Stimulated activated CD4-positive, alpha-beta T cell treated with anti-CD3 and anti-CD28 coated beads, Interleukin-2, amount 100 ng/mL, for 4 hours (primary cell): ENCODE measurements around the gene KPNA5.
"Not testable (repeated sequence)": the region's sequence is repeated elsewhere in the genome, so short reads cannot be mapped to it uniquely, and the experiment has no call there.

Experiments used
- DNase-seq: peaks from one replicate; pipeline ENCODE4 v3.0.0-alpha.2; 2020; ENCODE audit warnings: low read depth

KPNA5 gene

GRCh38 chr6:116703888-116704287 is 22.9 kb downstream of the KPNA5 start:
- not testable (repeated sequence) for DNase-seq

GRCh38 chr6:116705917-116706316 is 24.9 kb downstream of the KPNA5 start:
- no peak for DNase-seq

DNA sequence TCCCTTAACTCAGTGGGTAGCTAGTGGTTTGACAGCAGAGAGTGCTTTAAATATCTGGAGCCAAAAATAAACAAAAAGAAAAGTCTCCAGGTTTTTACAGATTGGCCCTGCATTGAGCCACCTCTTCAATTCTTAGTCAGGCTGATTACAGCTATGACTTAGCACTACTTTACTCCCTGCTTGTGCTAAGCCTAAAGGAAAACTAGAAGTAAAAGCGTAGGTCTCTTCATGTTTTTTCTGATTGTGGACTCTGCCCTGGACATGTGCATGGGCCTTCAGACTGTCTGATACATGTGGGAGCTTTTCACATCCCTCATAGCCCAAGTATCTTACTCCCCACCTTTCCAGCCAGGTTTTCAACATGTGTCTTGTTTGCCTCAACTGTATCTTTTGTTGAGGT is 33.3 kb downstream of the KPNA5 start:
- no peak for DNase-seq

DNA sequence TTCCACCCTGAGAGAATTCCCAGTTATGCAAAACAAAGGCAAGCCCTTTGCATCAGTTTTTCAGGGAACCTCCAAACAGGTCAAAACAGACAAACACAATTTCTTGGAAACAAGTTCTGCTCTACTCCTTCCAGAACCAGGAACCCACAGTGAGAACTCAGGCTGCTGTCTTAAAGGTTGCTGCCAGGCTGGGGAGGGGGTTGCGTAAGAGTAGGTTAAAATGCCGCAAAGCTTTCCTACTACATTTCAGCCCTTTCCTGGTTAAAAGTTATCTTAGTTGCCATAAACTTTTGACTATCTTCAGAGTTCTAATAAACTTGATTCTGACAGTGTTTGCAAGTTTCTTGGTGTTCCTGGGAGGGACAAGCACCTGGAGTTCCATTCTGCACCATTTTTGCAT is 33.8 kb downstream of the KPNA5 start:
- DNase-seq, result no peak

- no peak for DNase-seq
Measured at GRCh38 chr6:116726947-116727346, 45.9 kb downstream of the KPNA5 start.

- no peak for DNase-seq
Measured at GRCh38 chr6:116730513-116730912, 49.5 kb downstream of the KPNA5 start.

- DNase-seq, result no peak
Measured at GRCh38 chr6:116737004-116737403, 56.0 kb downstream of the KPNA5 start.

DNA sequence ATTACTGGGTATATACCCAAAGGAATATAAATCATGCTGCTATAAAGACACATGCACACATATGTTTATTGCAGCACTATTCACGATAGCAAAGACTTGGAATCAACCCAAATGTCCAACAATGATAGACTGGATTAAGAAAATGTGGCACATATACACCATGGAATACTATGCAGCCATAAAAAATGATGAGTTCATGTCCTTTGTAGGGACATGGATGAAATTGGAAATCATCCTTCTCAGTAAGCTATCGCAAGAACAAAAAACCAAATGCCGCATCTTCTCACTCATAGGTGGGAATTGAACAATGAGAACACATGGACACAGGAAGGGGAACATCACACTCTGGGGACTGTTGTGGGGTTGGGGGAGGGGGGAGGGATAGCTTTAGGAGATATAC is 59.5 kb downstream of the KPNA5 start:
- not testable (repeated sequence) for DNase-seq

- no peak for DNase-seq
Measured at GRCh38 chr6:116741571-116741970, 60.6 kb downstream of the KPNA5 start.

DNA sequence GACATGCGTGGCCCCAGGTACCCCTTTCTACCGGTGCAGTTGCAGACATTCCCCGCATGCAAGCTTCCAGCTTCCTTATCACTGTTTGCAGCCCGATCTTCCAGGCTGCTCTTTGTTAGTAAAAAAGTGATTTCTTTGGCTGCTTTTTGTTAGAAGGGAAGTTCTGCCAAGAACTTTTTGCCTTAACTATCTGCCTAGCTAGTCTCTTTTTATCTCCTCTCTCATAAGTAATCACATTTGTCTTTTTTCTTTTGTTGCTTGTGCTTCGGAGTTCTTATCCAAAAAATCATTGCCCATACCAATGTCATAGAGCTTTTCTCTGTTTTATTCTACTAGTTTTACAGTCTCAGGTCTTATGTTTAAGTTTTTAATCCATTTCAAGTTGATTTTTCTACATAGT is 64.2 kb downstream of the KPNA5 start:
- no peak for DNase-seq

GRCh38 chr6:116761779-116762178 is 80.8 kb downstream of the KPNA5 start:
- no peak for DNase-seq

GRCh38 chr6:116762235-116762634 is 81.2 kb downstream of the KPNA5 start:
- DNase-seq, result no peak

GRCh38 chr6:116763048-116763447 is 82.0 kb downstream of the KPNA5 start:
- DNase-seq, result no peak

DNA sequence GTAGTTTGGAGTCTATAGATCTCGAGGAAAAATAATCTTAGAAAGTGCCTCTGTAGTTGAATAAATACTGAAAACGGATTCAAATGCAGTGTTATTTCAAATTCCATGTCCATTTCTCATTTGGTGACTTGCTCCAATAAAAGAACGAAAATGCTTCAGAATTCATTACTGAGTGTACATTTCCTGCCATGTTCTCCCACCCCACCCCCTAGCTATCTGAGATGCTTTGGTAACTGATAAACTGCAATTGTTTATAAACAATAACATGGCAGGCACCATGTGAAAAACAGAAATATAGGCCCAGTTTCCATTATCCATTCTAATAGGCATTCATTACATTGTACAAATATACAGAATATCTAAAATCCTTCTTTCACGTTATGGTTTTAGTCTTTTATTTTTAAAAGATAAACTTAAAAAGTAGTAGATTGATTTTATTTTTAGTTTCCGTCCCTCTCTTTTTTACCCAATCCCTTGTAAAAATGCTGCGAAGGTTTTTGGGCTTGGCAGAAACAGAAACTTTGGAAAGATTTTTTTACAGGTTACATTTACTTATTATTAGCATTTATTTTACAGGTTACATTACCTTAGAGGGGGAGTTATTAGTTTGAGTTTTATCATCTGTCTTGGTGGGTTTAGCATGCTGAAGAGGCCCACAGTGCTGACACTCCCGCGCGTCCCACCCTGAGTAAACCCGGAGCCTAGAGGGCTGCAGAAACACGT is 83.1 kb downstream of the KPNA5 start:
- no peak for DNase-seq

GRCh38 chr6:116764629-116764960 is 83.6 kb downstream of the KPNA5 start:
- no peak for DNase-seq

- DNase-seq, result no peak
Measured at GRCh38 chr6:116764961-116765841, 84.2 kb downstream of the KPNA5 start, which contains the start of gene FAM162B. TSS of gene FAM162B (minus strand) at chr6:116765719. CDS start at chr6:116765576, 143 bp downstream.

- no peak for DNase-seq
Measured at GRCh38 chr6:116766506-116767176, 85.6 kb downstream of the KPNA5 start.

DNA sequence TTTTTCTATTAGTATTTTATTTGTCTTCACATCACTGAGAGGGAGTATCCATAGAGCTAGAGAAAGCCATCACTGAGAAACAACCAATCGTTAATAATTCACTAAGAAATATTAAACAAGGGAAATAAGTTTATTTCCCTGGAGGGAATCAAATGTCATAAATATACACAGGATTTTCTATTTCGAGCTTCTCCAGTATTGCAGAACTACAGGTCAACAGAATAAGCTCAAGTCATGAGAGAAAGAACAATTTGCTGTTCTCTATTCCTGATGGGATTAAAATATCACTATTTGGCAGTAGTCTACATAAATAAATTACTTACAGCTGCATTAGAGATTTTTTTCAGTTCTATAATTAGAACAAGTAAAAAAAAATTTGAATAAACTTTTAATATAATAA is 86.7 kb downstream of the KPNA5 start:
- DNase-seq, result no peak

GRCh38 chr6:116772450-116772849 is 91.4 kb downstream of the KPNA5 start:
- no peak for DNase-seq

GRCh38 chr6:116773886-116774285 is 92.9 kb downstream of the KPNA5 start:
- no peak for DNase-seq

DNA sequence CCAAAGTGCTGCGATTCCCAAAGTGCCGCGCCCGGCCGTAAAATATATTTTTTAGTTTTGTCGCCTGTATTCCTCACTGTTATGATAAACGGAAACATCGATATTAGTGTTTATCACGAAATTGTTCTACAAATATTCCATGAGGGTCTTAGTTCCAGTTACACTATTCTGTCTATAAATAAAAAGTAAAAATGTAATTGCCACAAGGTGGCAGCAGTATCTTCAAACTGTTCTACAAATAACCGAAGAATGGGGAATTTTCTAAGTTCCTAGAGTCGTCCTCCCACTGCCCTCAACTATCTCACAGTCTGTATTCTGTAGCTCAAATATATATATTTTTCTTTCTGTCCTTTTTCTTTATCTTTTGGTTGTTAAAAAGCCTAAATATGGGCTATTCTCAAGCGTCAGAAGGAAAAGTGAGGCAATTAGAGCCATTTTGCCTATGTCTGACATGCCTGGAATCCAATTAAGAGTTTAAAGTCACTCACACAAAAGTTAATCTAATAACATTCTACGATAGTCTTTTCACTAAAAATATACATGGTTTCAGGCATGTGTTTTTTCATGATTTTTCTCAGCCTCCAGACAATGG is 98.7 kb downstream of the KPNA5 start:
- no peak for DNase-seq

GRCh38 chr6:116783852-116784251 is 102.8 kb downstream of the KPNA5 start:
- no peak for DNase-seq
